Measurements from ENCODE around the gene SLC5A2. TPM values are rescaled to one million over a fixed set of nuclear protein-coding genes. Genes with fewer than 3 reads are reported as not detected.

The SLC5A2 gene
- total and polyA plus RNA-seq, 2 of the 13 experiments (the other 11 are each of a cell fraction or from before 2014, with no cell fraction given), result 0.24 to 0.97 TPM

GRCh38 chr16:31458073-31458843, 24.7 kb upstream of the SLC5A2 start (continued):
- TF ChIP-seq CREBL2 (CRISPR knock-in tag; IDR thresholded peaks at IDR 0.05; ENCODE audit: borderline replicate concordance) (peak; percentile 85), ZFY (CRISPR knock-in tag; IDR thresholded peaks at IDR 0.05) (peak; percentile 94), ZNF564 (CRISPR knock-in tag; IDR thresholded peaks at IDR 0.05) (peak; percentile 96; the same call in 1 of the 2 replicates), SMAD3 (CRISPR knock-in tag; IDR thresholded peaks at IDR 0.05) (peak; percentile 88), ZHX1 (CRISPR knock-in tag; IDR thresholded peaks at IDR 0.05; ENCODE audit: low read depth) (peak; percentile 94; the same call in 1 of the 2 replicates), RFXAP (CRISPR knock-in tag; IDR thresholded peaks at IDR 0.05; ENCODE audit: borderline replicate concordance) (peak; percentile 84), CBFB (CRISPR knock-in tag; IDR thresholded peaks at IDR 0.05) (peak; percentile 77; the same call in 1 of the 2 replicates), MYNN (CRISPR knock-in tag; IDR thresholded peaks at IDR 0.05; ENCODE audit: low read depth) (no peak), ZNF720 (CRISPR knock-in tag; IDR thresholded peaks at IDR 0.05) (no peak), PPARG (CRISPR knock-in tag; conservative IDR thresholded peaks at IDR 0.05) (peak; percentile 60; the same call in 1 of the 2 replicates), ZC3H4 (CRISPR knock-in tag; IDR thresholded peaks at IDR 0.05; ENCODE audit: borderline replicate concordance) (peak; percentile 82; the same call in 1 of the 2 replicates), RORA (CRISPR knock-in tag; IDR thresholded peaks at IDR 0.05) (no peak), YEATS2 (CRISPR knock-in tag; IDR thresholded peaks at IDR 0.05; ENCODE audit: borderline replicate concordance) (peak; percentile 82; the same call in 1 of the 2 replicates), ZKSCAN5 (CRISPR knock-in tag; IDR thresholded peaks at IDR 0.05) (no peak), NKX3-1 (CRISPR knock-in tag; IDR thresholded peaks at IDR 0.05) (peak; percentile 55), ZNF232 (CRISPR knock-in tag; IDR thresholded peaks at IDR 0.05; ENCODE audit: borderline replicate concordance) (no peak; the same call in none of the 2 replicates), ATF6 (CRISPR knock-in tag; conservative IDR thresholded peaks at IDR 0.05) (no peak), MEIS2 (CRISPR knock-in tag; IDR thresholded peaks at IDR 0.05) (0 out of 2 replicates have a peak, but pooled peaks have one; percentile 59)
- TF ChIP-seq, protein P1, sequence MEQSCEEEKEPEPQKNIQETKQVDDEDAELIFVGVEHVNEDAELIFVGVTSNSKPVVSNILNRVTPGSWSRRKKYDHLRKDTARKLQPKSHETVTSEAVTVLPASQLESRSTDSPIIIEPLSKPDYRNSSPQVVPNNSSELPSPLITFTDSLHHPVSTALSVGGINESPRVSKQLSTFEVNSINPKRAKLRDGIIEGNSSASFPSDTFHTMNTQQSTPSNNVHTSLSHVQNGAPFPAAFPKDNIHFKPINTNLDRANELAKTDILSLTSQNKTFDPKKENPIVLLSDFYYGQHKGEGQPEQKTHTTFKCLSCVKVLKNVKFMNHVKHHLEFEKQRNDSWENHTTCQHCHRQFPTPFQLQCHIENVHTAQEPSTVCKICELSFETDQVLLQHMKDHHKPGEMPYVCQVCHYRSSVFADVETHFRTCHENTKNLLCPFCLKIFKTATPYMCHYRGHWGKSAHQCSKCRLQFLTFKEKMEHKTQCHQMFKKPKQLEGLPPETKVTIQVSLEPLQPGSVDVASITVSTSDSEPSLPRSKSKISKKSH (CRISPR knock-in tag; IDR thresholded peaks at IDR 0.05; ENCODE audit: borderline replicate concordance), result peak; percentile 96
- TF ChIP-seq, protein P2, sequence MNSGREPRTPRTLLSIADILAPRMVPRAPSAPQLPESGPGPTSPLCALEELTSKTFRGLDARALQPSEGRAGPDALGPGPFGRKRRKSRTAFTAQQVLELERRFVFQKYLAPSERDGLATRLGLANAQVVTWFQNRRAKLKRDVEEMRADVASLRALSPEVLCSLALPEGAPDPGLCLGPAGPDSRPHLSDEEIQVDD (CRISPR knock-in tag; IDR thresholded peaks at IDR 0.05; ENCODE audit: borderline replicate concordance), result no peak; the same call in 1 of the 2 replicates
- TF ChIP-seq, protein P3, sequence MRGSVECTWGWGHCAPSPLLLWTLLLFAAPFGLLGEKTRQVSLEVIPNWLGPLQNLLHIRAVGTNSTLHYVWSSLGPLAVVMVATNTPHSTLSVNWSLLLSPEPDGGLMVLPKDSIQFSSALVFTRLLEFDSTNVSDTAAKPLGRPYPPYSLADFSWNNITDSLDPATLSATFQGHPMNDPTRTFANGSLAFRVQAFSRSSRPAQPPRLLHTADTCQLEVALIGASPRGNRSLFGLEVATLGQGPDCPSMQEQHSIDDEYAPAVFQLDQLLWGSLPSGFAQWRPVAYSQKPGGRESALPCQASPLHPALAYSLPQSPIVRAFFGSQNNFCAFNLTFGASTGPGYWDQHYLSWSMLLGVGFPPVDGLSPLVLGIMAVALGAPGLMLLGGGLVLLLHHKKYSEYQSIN (CRISPR knock-in tag; IDR thresholded peaks at IDR 0.05; ENCODE audit: borderline replicate concordance), result no peak
